Lower leg skin (tissue), 3 donors: ENCODE measurements around the gene EGFLAM.

Source experiments
- CTCF ChIP-seq, 3 donors: fragments of 450-650 bp; IDR thresholded peaks; one replicate each; pipeline ENCODE4 v1.5.1; 2016; ENCODE audit warnings: antibody characterized with exemption in 3 of 3, mild to moderate bottlenecking in 3 of 3, moderate library complexity in 2 of 3
- POLR2A ChIP-seq, 2 donors: fragments of 450-650 bp; IDR thresholded peaks; one replicate each; pipeline ENCODE4 v1.6.1; 2016 to 2017; ENCODE audit warnings: antibody characterized with exemption in 2 of 2, mild to moderate bottlenecking in 1 of 2, moderate library complexity in 1 of 2

DNA sequence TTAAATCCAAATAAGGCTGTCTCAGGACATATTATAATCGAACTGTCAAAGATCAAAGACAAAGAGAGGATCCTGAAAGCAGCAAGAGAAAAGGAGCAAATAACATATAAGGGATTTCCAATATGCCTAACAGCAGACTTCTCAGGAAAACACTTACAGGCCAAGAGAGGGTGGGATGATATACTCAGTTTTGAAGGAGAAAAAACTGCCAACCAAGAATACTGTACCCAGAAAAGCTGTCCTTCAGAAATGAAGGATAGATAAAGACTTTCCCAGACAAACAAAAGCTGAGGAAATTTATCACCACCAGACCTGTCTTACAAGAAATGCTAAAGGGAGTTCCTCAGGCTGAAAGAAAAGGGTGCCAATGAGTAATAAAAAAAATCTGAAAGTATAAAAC, 16.0 kb downstream of the EGFLAM start:
- TF ChIP-seq CTCF (IDR thresholded peaks at IDR 0.05) (no peak), POLR2A (IDR thresholded peaks at IDR 0.05) (no peak)
